ENCODE measurements around the gene TSHZ2.
"Not testable (repeated sequence)": the region's sequence is repeated elsewhere in the genome, so short reads cannot be mapped to it uniquely, and the experiment has no call there.

The TSHZ2 gene

DNA sequence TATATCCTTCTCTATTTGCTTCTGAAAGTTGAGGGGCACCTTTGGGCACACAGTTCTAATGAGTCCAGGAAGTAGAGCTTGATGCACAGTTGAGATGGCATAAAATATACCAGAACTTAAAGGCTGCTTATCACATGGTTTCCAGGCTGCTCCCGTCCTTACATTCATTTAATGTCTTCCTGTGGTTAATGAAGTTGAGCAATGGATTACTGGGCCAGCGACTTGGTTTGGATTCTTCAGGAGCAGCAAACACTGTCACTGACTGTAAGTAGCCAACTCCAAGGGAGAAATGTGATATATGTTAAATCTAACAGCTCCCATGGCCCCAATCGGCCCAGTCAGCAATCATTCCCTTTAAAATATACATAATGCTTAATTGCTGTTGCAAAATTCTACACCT, 9.0 kb upstream of the TSHZ2 start:
- TF ChIP-seq, protein P1, sequence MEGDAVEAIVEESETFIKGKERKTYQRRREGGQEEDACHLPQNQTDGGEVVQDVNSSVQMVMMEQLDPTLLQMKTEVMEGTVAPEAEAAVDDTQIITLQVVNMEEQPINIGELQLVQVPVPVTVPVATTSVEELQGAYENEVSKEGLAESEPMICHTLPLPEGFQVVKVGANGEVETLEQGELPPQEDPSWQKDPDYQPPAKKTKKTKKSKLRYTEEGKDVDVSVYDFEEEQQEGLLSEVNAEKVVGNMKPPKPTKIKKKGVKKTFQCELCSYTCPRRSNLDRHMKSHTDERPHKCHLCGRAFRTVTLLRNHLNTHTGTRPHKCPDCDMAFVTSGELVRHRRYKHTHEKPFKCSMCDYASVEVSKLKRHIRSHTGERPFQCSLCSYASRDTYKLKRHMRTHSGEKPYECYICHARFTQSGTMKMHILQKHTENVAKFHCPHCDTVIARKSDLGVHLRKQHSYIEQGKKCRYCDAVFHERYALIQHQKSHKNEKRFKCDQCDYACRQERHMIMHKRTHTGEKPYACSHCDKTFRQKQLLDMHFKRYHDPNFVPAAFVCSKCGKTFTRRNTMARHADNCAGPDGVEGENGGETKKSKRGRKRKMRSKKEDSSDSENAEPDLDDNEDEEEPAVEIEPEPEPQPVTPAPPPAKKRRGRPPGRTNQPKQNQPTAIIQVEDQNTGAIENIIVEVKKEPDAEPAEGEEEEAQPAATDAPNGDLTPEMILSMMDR (IDR thresholded peaks at IDR 0.05; ENCODE audit: low read depth, low read length), result no peak
- no peak for DNase-seq (ENCODE audit: extremely low read depth, low read depth)

DNA sequence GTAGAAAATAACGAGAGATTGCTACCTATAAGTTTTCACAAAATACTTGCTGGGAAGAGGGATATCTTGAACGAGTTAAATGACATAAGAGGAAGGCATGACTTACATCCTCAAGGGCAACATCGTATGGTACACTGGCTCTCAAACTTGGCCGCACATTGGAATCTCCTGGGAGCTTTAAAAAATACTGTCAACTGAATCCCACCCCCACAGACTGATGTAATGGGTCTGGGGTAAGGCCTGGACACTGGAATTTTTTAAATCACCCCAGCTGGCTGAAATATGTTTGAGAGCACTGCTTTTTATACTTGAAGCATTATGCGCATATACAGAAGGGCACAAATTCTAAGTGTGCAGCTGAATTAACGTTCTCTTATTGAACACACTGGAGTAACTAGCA, 8.0 kb upstream of the TSHZ2 start:
- DNase-seq (ENCODE audit: extremely low read depth, low read depth), result no peak
- TF ChIP-seq, protein P1 (IDR thresholded peaks at IDR 0.05; ENCODE audit: low read depth, low read length), result no peak

DNA sequence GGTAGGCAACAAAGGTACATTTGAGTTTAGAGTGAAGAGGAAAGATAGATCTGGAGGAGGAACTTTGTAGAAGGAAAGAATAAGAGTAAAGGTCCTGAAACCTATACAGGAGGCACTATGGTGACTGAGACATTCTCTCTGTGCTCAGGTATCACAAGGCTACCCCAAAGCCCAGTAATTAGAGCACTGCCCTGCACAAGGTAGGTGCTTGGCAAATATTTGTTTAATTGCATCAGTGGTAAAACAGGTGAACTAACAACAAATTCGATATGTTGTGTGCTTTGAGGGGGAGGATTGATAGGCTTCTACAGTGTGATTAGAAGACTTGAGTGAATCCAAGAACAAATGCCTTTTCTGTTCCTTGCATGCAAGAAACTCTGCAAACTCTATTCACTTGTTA, 6.8 kb upstream of the TSHZ2 start:
- no peak for DNase-seq (ENCODE audit: extremely low read depth, low read depth)

DNA sequence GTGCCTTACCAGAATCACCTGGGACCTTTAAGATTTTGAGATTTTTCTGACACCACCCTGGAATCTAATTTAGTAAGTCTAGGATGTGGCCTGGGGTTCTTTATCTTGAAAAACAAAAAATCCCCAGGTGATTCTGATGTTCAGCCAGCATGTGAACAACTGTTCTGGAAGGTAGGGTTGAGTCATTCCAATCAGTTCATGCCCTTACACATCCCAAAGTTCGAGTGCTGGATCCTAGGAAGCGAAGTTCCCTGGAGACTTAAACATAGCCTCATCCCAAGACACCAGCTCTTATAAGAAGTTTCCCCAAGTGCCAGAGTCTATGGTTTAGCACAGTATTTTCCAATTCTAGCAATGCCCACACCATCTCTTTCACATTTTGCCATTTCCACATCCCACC, 6.3 kb upstream of the TSHZ2 start:
- TF ChIP-seq, protein P1 (IDR thresholded peaks at IDR 0.05; ENCODE audit: low read depth, low read length), result no peak

More for the DNA sequence above, 6.8 kb upstream of the TSHZ2 start:
- TF ChIP-seq, protein P1 (IDR thresholded peaks at IDR 0.05; ENCODE audit: low read depth, low read length), result no peak

DNA sequence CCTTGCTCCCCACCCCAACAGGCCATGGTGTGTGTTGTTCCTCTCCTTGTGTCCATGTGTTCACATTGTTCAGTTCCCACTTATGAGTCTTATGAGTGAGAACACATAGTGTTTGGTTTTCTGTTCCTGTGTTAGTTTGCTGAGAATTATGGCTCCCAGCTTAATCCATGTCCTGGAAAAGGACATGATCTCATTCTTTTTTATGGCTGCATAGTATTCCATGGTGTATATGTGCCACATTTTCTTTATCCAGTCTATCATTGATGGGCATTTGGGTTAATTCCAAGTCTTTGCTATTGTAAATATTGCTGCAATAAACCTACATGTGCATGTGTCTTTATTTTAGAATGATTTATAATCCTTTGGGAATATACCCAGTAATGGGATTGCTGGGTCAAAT, 5.6 kb upstream of the TSHZ2 start:
- DNase-seq (ENCODE audit: extremely low read depth, low read depth), result not testable (repeated sequence)

More for the DNA sequence above, 6.3 kb upstream of the TSHZ2 start:
- DNase-seq (ENCODE audit: extremely low read depth, low read depth), result no peak

DNA sequence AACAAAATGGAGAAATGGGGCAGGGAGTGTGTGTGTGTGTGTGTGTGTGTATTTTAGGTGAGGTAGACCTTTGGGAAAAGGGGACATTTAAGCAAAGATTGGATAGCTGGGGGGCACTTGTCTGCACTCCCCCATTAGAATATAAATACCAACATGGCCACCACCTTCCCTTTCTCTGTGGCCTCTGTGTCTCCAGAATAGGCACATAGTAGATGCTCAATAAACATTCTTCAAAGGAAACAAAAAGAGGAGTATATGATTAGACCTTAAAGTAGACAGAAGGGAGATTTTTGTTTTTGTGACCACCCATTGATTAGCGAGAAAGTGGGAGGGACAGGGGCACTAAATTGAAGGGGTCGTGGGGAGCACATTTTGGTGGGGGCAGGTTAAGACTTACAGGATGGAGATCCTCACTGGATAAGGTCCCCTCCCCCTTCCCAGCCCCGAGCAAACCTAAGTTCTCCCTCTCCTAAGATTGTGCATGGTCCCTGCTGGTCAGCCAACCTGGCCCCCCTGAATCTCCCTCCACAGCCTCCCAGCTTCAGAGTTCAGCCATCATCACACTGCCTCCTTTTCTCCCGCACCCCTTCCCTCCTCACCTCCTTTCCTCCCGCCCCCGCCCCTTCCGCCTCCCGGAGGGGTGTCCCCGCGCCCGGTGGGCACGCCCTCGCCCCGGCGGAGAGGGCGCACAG, 514 bp upstream of the TSHZ2 start:
- TF ChIP-seq, protein P1 (IDR thresholded peaks at IDR 0.05; ENCODE audit: low read depth, low read length), result no peak

DNA sequence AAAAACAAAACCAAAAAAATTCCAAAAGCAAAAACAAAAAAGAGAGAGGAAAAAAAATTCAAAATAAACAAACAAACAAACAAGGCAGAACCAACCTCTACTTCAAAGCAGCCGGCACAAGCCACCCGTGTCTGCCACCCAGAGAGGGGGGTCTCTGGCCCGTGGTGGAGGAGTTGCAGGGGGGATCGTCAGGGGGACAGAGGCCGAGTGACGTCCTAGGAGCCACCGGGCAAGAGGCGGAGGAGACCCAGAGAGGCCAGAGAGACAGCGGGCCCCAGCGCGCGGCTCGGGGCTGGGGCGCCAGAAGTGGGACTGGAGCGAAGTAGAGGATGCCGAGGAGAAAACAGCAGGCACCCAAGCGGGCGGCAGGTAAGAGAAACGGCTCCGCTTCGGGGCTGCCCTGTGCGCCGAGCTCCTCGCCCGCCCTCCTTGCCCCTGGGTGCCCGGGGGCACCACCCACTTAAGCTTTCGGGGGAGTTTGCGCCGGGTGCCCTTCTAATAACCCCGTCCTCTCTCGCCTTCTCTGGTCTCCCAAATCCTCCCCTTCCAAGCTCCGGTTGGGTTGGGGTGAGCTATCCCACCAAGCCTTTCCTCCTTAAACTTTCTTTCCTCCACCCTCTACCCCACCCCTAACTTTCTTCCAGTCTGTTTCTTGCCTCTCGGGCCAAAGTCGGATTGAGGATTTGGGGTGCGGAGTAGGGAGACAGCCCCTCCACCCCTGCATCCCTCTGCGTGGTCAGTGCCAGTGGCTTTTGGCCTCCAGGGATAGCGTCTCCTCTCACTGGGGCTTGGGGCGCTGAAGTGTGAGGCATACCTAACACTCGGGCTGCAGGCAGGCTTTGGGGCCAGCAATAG, 1.0 kb downstream of the TSHZ2 start:
- TF ChIP-seq, protein P1 (IDR thresholded peaks at IDR 0.05; ENCODE audit: low read depth, low read length), result no peak
- DNase-seq (ENCODE audit: extremely low read depth, low read depth), result no peak

More for the DNA sequence above, 514 bp upstream of the TSHZ2 start:
- DNase-seq (ENCODE audit: extremely low read depth, low read depth), result no peak
